GM21360 (cell line): Measurements from ENCODE around the gene PROK2.

ENCODE experiments used
- ATAC-seq: cut with Tn5 transposase; IDR thresholded peaks from one replicate; pipeline ENCODE4 v1.9.1; 2021; ENCODE audit warnings: mild to moderate bottlenecking, moderate library complexity; ENCODE audit not compliant: unreplicated experiment

Gene PROK2

DNA sequence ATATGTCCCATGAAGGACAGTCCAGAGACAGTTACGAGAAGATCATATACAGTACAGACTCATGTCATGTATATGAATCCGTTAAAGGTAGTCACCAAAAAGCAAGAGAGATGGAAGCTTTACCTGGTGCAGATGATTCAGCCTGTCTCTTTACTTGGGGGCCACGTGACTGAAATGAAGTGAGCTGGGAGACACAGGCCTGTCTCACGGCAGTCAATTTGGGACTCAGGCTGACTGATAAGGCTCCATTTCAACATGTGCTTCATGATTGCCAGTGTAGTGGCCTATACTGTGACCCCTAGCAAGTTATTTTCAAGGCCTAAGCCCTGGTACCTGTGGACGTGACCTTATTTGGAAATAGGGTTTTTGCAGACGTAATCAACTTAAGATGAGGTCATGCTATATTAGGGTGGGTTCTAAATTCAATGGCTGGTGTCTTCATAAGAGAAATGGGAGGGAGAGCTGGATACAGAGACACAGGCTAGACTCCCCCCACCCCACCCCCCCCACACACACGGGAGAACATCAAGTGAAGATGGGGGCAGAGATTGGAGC is 3.0 kb upstream of the PROK2 start:
- no peak for ATAC-seq

DNA sequence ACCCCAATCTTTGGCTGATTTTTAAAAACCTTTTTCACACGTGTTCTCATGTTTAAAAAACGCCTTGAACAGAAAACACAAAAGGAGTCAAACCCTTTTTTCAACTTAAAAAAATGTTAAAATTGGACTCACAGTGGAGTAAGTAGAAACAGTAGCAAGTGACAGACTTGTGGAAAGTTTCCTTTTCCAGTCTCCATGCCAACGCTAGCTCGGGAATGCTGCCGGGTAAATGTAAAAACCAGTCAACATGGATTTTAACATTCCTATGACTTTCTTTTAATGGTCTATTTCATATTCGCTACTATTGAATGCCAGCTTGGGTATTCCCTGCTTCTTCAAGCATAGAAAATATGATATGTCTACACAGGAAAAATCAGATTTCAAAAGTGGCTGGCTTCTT is 1.6 kb upstream of the PROK2 start:
- ATAC-seq: no peak

- ATAC-seq: no peak
These were observed 1.2 kb upstream of the PROK2 start for GRCh38 chr3:71786217-71786549.

DNA sequence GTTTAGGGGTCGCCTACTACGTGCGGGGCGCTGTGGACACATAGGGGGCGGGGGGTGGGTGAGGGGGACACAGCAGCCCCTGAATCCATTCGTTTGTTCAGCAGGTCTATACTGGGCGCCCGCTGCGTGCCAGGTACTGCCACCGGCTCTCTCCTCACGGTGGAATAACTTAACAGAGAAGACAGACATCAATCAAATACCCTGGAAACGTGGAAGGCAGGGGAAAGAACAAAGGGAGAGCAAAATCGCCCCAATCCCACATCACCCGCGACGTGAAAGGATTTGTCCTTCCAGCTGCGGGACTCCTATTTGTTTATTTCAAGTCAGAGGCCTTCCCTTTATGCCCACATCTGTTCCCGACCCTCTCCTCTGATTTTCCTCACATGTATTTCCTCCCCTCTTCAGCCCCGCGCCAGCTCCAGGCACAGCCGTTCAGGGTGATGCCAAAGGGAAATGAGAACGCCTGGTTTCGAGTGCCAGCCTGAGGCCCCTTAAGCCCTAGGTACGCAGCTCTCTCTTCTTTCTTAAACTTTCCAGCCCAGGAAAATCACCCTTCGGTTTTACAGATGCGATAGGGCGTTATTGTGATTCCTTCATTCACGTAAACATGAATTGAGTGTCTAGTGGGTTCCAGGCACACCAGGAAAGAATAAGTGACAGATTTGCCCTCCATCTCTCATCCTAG is 726 bp upstream of the PROK2 start:
- no peak for ATAC-seq

DNA sequence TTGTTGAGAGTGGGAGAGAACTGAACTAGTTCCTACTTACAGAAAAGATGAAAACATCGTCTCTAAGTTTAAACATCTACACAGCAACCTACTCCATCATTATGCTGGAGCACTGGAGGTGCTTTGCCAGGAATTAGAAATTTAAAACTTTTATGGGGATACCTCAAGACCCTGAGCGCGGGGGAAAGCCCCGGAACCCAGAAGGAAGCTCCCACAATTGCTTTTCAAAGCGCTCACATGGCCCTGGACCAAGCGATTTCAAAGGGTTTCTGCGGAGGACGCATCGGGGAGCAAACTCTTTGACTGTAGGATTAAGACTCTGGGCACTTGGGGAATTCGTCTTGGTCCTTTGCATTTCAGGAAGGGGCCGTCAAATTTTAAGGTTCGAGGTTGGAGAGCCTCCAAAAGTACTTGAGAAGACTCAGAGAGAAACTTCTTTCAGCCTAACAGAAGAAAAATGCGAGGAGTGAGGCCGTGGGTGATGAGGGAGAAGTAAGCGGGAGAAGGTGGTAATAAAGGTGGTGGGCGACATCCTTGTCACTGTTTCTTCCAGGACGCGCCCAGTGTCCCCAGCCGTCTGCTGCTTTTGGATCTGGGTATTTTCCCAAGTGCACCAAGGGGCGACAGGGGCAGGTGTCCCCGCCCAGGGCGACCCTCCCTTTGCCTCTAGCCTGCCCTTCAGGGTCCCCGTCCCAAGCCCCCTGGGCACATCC is 591 bp downstream of the PROK2 start:
- ATAC-seq: no peak

DNA sequence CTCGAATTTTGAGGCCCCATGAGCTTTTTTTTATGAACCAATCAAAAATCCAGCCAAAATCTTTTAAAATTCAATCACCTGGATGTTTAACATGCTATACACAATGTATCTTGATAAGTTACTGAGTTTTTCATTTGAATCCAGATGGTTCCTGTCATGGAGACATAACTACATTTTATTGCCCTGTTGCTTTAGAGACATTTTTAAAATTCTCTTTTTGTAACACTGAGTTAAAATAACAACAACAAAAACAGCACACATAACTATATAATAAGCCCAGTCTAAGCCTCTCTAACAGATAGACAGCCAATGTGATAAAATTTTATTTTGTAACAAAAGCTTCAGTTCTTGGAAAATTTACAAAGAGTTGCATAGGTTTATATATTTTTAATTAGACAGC is 1.8 kb downstream of the PROK2 start:
- no peak for ATAC-seq

DNA sequence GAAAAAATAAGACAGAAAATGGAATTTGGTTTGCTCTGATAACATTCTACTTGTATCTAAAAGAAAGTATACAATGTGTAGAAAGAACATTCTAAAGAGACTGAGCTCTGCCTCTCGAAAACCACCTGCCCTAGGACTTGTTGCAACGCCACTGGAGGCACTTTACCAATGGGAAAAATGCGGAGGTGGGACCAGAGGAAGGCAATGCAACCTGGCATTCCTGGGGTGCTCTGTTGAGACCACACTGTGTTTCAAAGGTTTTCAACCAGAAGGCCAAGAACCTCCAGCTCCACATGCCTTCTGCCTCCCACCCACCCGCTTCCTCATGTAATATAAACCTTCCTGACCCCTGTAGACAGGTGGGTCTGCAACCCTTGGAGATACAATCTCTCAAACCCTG is 4.5 kb downstream of the PROK2 start:
- no peak for ATAC-seq

GRCh38 chr3:71779674-71780377 is 5.1 kb downstream of the PROK2 start:
- no peak for ATAC-seq

- no peak for ATAC-seq
These were observed 6.6 kb downstream of the PROK2 start for GRCh38 chr3:71778353-71778752.

- ATAC-seq: no peak
These were observed 8.4 kb downstream of the PROK2 start for GRCh38 chr3:71776538-71776937.

DNA sequence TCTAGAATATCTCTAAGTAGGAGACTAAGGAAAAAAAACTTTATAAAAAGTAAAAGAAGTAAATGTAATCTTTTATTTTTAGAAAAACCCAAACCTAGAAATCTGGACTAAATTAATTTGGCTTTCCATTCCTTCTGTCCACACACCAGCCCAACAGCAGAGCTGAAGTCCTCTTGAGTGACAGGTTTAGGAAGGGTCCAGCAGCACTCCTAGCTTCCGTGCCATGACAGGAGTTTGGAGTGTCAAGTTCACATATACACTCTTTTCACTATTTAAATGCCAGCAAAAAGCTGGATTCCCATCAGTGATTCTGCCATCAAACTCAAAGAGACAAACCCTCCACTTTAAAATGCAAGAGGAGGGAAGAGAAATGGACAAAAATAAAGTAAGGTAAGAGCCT is 13.1 kb downstream of the PROK2 start:
- no peak for ATAC-seq

- no peak for ATAC-seq
These were observed 13.8 kb downstream of the PROK2 start for GRCh38 chr3:71771126-71771525.

- no peak for ATAC-seq
These were observed 21.5 kb downstream of the PROK2 start for GRCh38 chr3:71763426-71763825.

DNA sequence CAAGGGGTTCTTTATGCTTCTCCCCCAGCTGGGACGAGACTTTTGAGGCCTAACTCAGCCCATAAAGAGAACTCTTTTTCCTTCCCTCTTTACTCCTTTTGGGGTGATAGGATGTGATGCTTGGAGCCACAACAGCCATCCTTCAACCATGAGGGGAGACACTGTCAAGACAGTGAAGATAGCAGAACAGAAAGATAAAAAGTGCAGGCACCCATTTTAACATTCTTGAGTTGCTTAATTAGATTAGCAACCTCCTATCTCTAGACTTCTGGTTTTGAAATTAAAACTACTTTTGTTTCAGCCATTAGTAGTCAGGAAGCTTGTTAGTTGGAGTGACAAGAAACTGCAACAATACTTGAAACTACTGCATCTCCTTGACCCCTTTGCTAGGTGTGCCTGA is 24.8 kb downstream of the PROK2 start:
- ATAC-seq: no peak

GRCh38 chr3:71759401-71759800 is 25.5 kb downstream of the PROK2 start:
- ATAC-seq: no peak

DNA sequence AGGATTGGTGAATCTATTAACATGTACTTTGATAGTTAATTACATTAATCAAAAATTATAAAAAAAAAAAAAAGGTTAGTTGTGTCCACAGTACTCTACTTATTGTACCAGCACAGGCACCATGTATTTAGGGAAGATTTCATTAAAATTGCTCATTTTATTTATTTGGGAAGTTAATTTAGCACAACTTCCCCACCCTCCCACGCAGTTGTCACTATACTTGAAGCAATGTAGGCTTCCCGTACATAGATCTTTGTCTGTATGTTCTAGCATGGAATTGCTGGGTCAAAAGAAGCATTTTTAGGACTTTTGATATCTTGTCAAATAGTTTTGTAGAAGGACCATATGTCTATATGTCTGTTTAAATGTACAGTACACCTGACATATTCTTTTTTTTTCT is 26.9 kb downstream of the PROK2 start:
- no peak for ATAC-seq

DNA sequence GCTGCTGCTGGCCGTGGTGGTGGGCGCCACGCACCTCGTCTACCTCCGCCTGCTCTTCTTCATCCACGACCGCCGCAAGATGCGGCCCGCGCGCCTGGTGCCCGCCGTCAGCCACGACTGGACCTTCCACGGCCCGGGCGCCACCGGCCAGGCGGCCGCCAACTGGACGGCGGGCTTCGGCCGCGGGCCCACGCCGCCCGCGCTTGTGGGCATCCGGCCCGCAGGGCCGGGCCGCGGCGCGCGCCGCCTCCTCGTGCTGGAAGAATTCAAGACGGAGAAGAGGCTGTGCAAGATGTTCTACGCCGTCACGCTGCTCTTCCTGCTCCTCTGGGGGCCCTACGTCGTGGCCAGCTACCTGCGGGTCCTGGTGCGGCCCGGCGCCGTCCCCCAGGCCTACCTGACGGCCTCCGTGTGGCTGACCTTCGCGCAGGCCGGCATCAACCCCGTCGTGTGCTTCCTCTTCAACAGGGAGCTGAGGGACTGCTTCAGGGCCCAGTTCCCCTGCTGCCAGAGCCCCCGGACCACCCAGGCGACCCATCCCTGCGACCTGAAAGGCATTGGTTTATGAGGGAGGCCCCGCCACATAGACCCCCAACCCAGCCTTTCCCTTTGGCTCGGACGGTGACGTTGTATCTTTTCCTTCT is 30.2 kb downstream of the PROK2 start:
- no peak for ATAC-seq

- no peak for ATAC-seq
These were observed 31.0 kb downstream of the PROK2 start, which contains the start of gene GPR27 for GRCh38 chr3:71753701-71754609. Gene GPR27, plus strand, starts transcription at chr3:71753855. Its CDS starts 195 bp downstream, at chr3:71754050.

GRCh38 chr3:71752831-71753700 is 31.9 kb downstream of the PROK2 start:
- ATAC-seq: no peak
